ENCODE measurements around the gene SLC10A7.
"Not testable (repeated sequence)": the region's sequence is repeated elsewhere in the genome, so short reads cannot be mapped to it uniquely, and the experiment has no call there.

SLC10A7 gene

DNA sequence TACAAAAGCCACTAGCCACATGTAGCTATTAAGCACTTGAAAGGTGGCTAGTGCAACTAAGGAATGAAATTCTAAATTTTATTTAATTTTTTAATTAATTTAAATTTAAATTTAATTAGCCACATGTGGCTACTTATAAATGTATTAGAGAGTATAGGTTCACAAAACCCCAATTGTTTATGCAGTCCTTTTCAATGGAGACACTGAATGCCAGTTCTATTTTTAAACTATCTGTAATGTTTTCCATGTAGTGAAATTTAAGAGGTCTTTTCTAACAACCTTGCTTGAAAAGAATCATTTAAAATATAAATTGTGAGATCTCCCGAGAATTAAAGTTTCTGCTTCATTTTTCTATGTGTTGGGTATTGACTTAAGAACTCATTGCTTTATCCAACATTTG, 154.4 kb downstream of the SLC10A7 start:
- Histone ChIP-seq H3K4me1 (ENCODE audit: control insufficient read depth, low read length) (no peaks in the 10 kb centered on the region), H3K4me2 (ENCODE audit: low read length) (no peak overlapping the region), H3K36me3 (ENCODE audit: control insufficient read depth, low read length) (no peaks in the 10 kb centered on the region), H3K9me2 (replicated peaks; ENCODE audit: control insufficient read depth, low read length) (no peaks in the 10 kb centered on the region), H4K20me1 (ENCODE audit: control insufficient read depth, insufficient read depth, low read depth, low read length) (no peaks in the 10 kb centered on the region), H3F3A (ENCODE audit: control insufficient read depth, insufficient read depth) (no peaks in the 10 kb centered on the region), H3K79me2 (ENCODE audit: control insufficient read depth, low read length) (no peaks in the 10 kb centered on the region), H3K27me3 (ENCODE audit: control insufficient read depth, low read length) (no peaks in the 10 kb centered on the region), H3K9me3 (ENCODE audit: control insufficient read depth, insufficient read depth, low read length) (no peaks in the 10 kb centered on the region), H3K4me3 (ENCODE audit: low read length) (no peak overlapping the region), H3K27ac (ENCODE audit: low read depth, low read length) (no peak overlapping the region)
- TF ChIP-seq, protein P1, sequence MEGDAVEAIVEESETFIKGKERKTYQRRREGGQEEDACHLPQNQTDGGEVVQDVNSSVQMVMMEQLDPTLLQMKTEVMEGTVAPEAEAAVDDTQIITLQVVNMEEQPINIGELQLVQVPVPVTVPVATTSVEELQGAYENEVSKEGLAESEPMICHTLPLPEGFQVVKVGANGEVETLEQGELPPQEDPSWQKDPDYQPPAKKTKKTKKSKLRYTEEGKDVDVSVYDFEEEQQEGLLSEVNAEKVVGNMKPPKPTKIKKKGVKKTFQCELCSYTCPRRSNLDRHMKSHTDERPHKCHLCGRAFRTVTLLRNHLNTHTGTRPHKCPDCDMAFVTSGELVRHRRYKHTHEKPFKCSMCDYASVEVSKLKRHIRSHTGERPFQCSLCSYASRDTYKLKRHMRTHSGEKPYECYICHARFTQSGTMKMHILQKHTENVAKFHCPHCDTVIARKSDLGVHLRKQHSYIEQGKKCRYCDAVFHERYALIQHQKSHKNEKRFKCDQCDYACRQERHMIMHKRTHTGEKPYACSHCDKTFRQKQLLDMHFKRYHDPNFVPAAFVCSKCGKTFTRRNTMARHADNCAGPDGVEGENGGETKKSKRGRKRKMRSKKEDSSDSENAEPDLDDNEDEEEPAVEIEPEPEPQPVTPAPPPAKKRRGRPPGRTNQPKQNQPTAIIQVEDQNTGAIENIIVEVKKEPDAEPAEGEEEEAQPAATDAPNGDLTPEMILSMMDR (IDR thresholded peaks at IDR 0.05; ENCODE audit: low read depth, low read length, poor library complexity, severe bottlenecking), result no peak
- no peak for TF ChIP-seq EZH2phosphoT487 (IDR thresholded peaks at IDR 0.05; ENCODE audit: borderline replicate concordance, low read length)

DNA sequence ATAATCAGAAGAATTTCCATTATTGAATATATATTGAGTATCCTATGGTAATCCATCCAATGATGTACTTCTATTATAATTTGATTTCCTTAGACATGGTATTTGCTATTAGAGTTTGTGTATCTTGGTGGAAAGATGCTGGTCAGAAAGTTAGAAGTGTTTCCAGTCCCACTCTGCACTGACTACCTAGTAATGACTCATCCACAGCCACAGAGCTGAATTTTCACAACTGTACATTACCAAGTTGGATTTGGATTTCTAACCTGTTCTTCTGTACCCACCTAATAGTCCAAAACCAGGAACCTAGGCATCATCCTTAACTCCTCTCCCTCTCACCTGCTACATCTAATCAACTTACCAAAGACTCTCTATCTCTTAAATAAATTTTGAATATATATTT, 162.0 kb downstream of the SLC10A7 start:
- TF ChIP-seq, protein P1 (IDR thresholded peaks at IDR 0.05; ENCODE audit: low read depth, low read length, poor library complexity, severe bottlenecking), result no peak
- no peak for TF ChIP-seq EZH2phosphoT487 (IDR thresholded peaks at IDR 0.05; ENCODE audit: borderline replicate concordance, low read length)
- H3K36me3 ChIP-seq (ENCODE audit: control insufficient read depth, low read length), result no peaks in the 10 kb centered on the region
- H3K4me3 ChIP-seq (ENCODE audit: low read length), result no peak overlapping the region
- H3K4me2 ChIP-seq (ENCODE audit: low read length), result no peak overlapping the region
- H3K79me2 ChIP-seq (ENCODE audit: control insufficient read depth, low read length), result no peaks in the 10 kb centered on the region
- no peaks in the 10 kb centered on the region for H4K20me1 ChIP-seq (ENCODE audit: control insufficient read depth, insufficient read depth, low read depth, low read length)
- H3K9me2 ChIP-seq (replicated peaks; ENCODE audit: control insufficient read depth, low read length), result no peaks in the 10 kb centered on the region
- H3F3A ChIP-seq (ENCODE audit: control insufficient read depth, insufficient read depth), result no peaks in the 10 kb centered on the region
- no peaks in the 10 kb centered on the region for H3K9me3 ChIP-seq (ENCODE audit: control insufficient read depth, insufficient read depth, low read length)
- H3K27ac ChIP-seq (ENCODE audit: low read depth, low read length), result no peak overlapping the region
- no peaks in the 10 kb centered on the region for H3K27me3 ChIP-seq (ENCODE audit: control insufficient read depth, low read length)
- no peaks in the 10 kb centered on the region for H3K4me1 ChIP-seq (ENCODE audit: control insufficient read depth, low read length)

DNA sequence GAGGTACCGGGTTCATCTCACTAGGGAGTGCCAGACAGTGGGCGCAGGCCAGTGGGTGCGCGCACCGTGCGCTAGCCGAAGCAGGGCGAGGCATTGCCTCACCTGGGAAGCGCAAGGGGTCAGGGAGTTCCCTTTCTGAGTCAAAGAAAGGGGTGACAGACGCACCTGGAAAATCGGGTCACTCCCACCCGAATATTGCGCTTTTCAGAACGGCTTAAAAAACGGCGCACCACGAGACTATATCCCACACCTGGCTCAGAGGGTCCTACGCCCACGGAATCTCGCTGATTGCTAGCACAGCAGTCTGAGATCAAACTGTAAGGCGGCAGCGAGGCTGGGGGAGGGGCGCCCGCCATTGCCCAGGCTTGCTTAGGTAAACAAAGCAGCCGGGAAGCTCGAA, 171.6 kb downstream of the SLC10A7 start:
- not testable (repeated sequence) for H3K79me2 ChIP-seq (ENCODE audit: control insufficient read depth, low read length); H4K20me1 ChIP-seq (ENCODE audit: control insufficient read depth, insufficient read depth, low read depth, low read length); H3F3A ChIP-seq (ENCODE audit: control insufficient read depth, insufficient read depth); H3K9me2 ChIP-seq (replicated peaks; ENCODE audit: control insufficient read depth, low read length); H3K27ac ChIP-seq (ENCODE audit: low read depth, low read length); H3K36me3 ChIP-seq (ENCODE audit: control insufficient read depth, low read length); H3K4me2 ChIP-seq (ENCODE audit: low read length); H3K27me3 ChIP-seq (ENCODE audit: control insufficient read depth, low read length); H3K4me1 ChIP-seq (ENCODE audit: control insufficient read depth, low read length); H3K4me3 ChIP-seq (ENCODE audit: low read length); H3K9me3 ChIP-seq (ENCODE audit: control insufficient read depth, insufficient read depth, low read length)

DNA sequence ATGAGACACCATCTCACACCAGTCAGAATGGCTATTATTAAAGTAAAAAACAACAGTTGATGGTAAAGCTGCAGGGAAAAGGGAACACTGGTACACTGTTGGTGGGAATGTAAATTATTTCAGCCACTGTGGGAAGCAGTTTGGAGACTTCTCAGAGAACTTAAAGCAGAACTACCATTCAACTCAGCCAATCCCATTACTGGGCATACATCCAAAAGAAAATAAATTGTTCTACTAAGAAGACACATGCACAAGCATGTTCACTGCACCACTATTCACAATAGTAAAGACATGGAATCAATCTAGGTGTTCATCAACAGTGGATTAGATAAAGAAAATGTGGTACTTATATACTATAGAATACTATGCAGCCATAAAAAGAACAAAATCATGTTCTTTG, 172.4 kb downstream of the SLC10A7 start:
- H3K79me2 ChIP-seq (ENCODE audit: control insufficient read depth, low read length), result no peaks in the 10 kb centered on the region
- TF ChIP-seq, protein P1 (IDR thresholded peaks at IDR 0.05; ENCODE audit: low read depth, low read length, poor library complexity, severe bottlenecking), result no peak
- TF ChIP-seq EZH2phosphoT487 (IDR thresholded peaks at IDR 0.05; ENCODE audit: borderline replicate concordance, low read length), result no peak
- no peaks in the 10 kb centered on the region for H3F3A ChIP-seq (ENCODE audit: control insufficient read depth, insufficient read depth)
- no peaks in the 10 kb centered on the region for H3K36me3 ChIP-seq (ENCODE audit: control insufficient read depth, low read length)
- H3K4me2 ChIP-seq (ENCODE audit: low read length), result no peak overlapping the region
- H3K4me3 ChIP-seq (ENCODE audit: low read length), result no peak overlapping the region
- no peaks in the 10 kb centered on the region for H3K9me2 ChIP-seq (replicated peaks; ENCODE audit: control insufficient read depth, low read length)
- H3K27ac ChIP-seq (ENCODE audit: low read depth, low read length), result no peak overlapping the region
- no peaks in the 10 kb centered on the region for H3K9me3 ChIP-seq (ENCODE audit: control insufficient read depth, insufficient read depth, low read length)
- H3K27me3 ChIP-seq (ENCODE audit: control insufficient read depth, low read length), result no peaks in the 10 kb centered on the region
- H4K20me1 ChIP-seq (ENCODE audit: control insufficient read depth, insufficient read depth, low read depth, low read length), result no peaks in the 10 kb centered on the region
- H3K4me1 ChIP-seq (ENCODE audit: control insufficient read depth, low read length), result no peaks in the 10 kb centered on the region

All from DOHH2 (cell line).